ENCODE results near the gene KIF1A. TPM values are rescaled to one million over a fixed set of nuclear protein-coding genes. Genes with fewer than 3 reads are reported as not detected.
A peak's percentile ranks its signal among the peaks of the same experiment; 100 is the strongest.

The KIF1A gene
- total RNA-seq, 4 donors from 2014 or later: 1.2 to 6.9 (median 4.1) TPM

DNA sequence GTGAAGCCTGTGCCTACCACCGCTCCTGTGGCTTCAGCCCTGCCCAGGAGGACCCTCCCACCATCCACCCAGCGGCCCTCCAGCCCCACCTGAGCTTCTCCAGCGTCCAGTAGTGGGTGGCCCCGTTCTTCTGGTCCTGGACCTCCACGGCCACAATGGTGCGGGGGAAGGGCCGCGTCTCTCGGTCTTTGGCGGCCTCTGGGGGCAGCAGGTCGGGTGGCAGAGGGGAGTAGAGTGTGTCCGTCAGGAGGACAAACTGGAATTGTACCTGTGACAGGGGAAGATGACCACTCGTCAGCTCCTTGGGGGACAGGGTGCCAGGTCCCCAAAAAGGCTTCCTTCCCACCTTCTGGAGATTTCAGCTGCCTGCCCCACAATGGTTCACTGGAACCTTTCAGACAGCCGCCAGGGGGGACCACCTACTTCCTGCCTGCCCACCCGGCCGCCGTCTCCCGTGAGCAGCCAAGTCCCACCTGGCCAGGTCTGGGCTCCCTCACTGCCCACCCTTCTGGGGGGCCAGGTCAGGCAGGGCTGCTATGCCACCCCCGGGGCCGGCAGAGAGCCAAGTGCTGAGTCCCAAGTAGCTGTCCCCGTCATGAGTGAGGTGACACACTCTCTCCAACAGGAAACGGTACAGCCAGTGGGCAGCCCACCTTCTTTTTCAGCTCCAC, 59.3 kb downstream of the KIF1A start:
- no peak overlapping the region for H3K27ac ChIP-seq
- H3K36me3 ChIP-seq: no peaks in the 10 kb centered on the region
- TF ChIP-seq POLR2A (IDR thresholded peaks at IDR 0.05): no peak
- TF ChIP-seq CTCF (IDR thresholded peaks at IDR 0.05): no peak
- no peak for DNase-seq
- no peaks in the 10 kb centered on the region for H3K4me1 ChIP-seq
- intact Hi-C loops (cut with DNase I): no loop called here
- WGBS, 2 donors: 76 to 79% methylated on average over 15 to 18 of the region's 22 CpGs
- no peaks in the 10 kb centered on the region for H3K27me3 ChIP-seq
- no peaks in the 10 kb centered on the region for H3K9me3 ChIP-seq
- H3K4me3 ChIP-seq (replicated peaks in 1 of 3): no peak overlapping the region

GRCh38 chr2:240760121-240760520, 59.9 kb downstream of the KIF1A start:
- 64 to 67% methylated on average over 7 of the region's 7 CpGs for WGBS, 2 donors
- H3K4me1 ChIP-seq: no peaks in the 10 kb centered on the region
- no peaks in the 10 kb centered on the region for H3K36me3 ChIP-seq
- intact Hi-C loops (cut with DNase I): no loop called here
- H3K4me3 ChIP-seq (replicated peaks in 1 of 3): no peak overlapping the region
- no peak for TF ChIP-seq POLR2A (IDR thresholded peaks at IDR 0.05)
- no peak for TF ChIP-seq CTCF (IDR thresholded peaks at IDR 0.05)
- no peaks in the 10 kb centered on the region for H3K9me3 ChIP-seq
- H3K27me3 ChIP-seq: no peaks in the 10 kb centered on the region
- no peak overlapping the region for H3K27ac ChIP-seq
- peak in 1 of 2 donors; percentile 8 for DNase-seq

GRCh38 chr2:240759459-240759858, 60.6 kb downstream of the KIF1A start:
- intact Hi-C loops (cut with DNase I): no loop called here
- TF ChIP-seq CTCF (IDR thresholded peaks at IDR 0.05) (no peak), POLR2A (IDR thresholded peaks at IDR 0.05) (no peak)

GRCh38 chr2:240757086-240757614, 62.9 kb downstream of the KIF1A start:
- Histone ChIP-seq H3K9me3 (no peaks in the 10 kb centered on the region), H3K4me3 (replicated peaks in 1 of 3) (no peak overlapping the region), H3K27ac (no peak overlapping the region), H3K36me3 (no peaks in the 10 kb centered on the region), H3K27me3 (no peaks in the 10 kb centered on the region), H3K4me1 (no peaks in the 10 kb centered on the region)
- intact Hi-C loops (cut with DNase I): no loop called here
- no peak for TF ChIP-seq POLR2A (IDR thresholded peaks at IDR 0.05)
- no peak for TF ChIP-seq CTCF (IDR thresholded peaks at IDR 0.05)
- 58 to 62% methylated on average over 26 to 29 of the region's 31 CpGs for WGBS, 2 donors
- peak in 1 of 2 donors; percentile 11 for DNase-seq

More at GRCh38 chr2:240759459-240759858, 60.6 kb downstream of the KIF1A start:
- Histone ChIP-seq H3K9me3 (no peaks in the 10 kb centered on the region), H3K27me3 (no peaks in the 10 kb centered on the region), H3K4me3 (replicated peaks in 1 of 3) (no peak overlapping the region), H3K36me3 (no peaks in the 10 kb centered on the region), H3K27ac (no peak overlapping the region), H3K4me1 (no peaks in the 10 kb centered on the region)
- no peak for DNase-seq
- WGBS, 2 donors: 94% methylated on average over 5 of the region's 5 CpGs

GRCh38 chr2:240752209-240752608, 67.8 kb downstream of the KIF1A start:
- Histone ChIP-seq H3K36me3 (no peaks in the 10 kb centered on the region), H3K4me3 (replicated peaks in 1 of 3) (no peak overlapping the region), H3K9me3 (no peaks in the 10 kb centered on the region), H3K4me1 (no peaks in the 10 kb centered on the region), H3K27me3 (no peaks in the 10 kb centered on the region), H3K27ac (no peak overlapping the region)
- DNase-seq: no peak
- intact Hi-C loops (cut with DNase I): no loop called here
- TF ChIP-seq CTCF (IDR thresholded peaks at IDR 0.05) (no peak), POLR2A (IDR thresholded peaks at IDR 0.05) (no peak)
- WGBS, 2 donors: 80 to 84% methylated on average over 1 to 6 of the region's 10 CpGs
